Thoracic aorta (tissue), 2 donors: Measurements from ENCODE around the gene HIGD2A. TPM values are rescaled to one million over a fixed set of nuclear protein-coding genes. Genes with fewer than 3 reads are reported as not detected.

ENCODE experiments used
- ATAC-seq: fragments of 150-250 bp; one replicate; pipeline ENCODE4 v1.8.0; 2017; ENCODE audit warnings: low read depth; ENCODE audit not compliant: insufficient number of reproducible peaks, low FRiP score
- DNase-seq: peaks from one replicate; pipeline ENCODE4 v3.0.0-alpha.2; 2020; ENCODE audit warnings: low spot score
- H3K27ac ChIP-seq, 2 donors: fragments of 200-600 bp; sonication (generic); 1 replicate in 1 of 2; 2 replicates in 1 of 2; pipeline ENCODE4 v1.5.1; 2016; ENCODE audit warnings: mild to moderate bottlenecking in 2 of 2, moderate library complexity in 2 of 2
- H3K27me3 ChIP-seq: fragments of 200-600 bp; sonication (generic); replicated peaks from 2 replicates; pipeline ENCODE4 v1.6.0; 2016; ENCODE audit warnings: mild to moderate bottlenecking; ENCODE audit not compliant: insufficient read depth
- H3K36me3 ChIP-seq: fragments of 200-600 bp; sonication (generic); one replicate; pipeline ENCODE4 v1.5.1; 2016
- H3K4me1 ChIP-seq, 2 donors: fragments of 200-600 bp; sonication (generic); 1 replicate in 1 of 2; 2 replicates in 1 of 2; pipeline versions ENCODE4 v1.5.1 to v1.6.0; 2016; ENCODE audit warnings: low read depth in 2 of 2, mild to moderate bottlenecking in 1 of 2; ENCODE audit not compliant: control insufficient read depth in 1 of 2
- H3K4me3 ChIP-seq: fragments of 200-600 bp; sonication (generic); 2 replicates; pipeline ENCODE4 v1.5.1; 2016; ENCODE audit warnings: mild to moderate bottlenecking
- H3K9me3 ChIP-seq: fragments of 200-600 bp; sonication (generic); 2 replicates; pipeline ENCODE4 v1.5.1; 2016
- CTCF ChIP-seq: fragments of 200-600 bp; sonication (generic); IDR thresholded peaks from one replicate; pipeline ENCODE4 v1.5.1; 2019; ENCODE audit warnings: antibody characterized with exemption
- total RNA-seq, 2 donors: library from RNA; depleted of rRNA; stranded (reverse); fragments of >200 nt; gene quantifications; one replicate each; pipeline versions ENCODE4 v1.1.0 to v1.2.3, GENCODE V29; 2016

HIGD2A gene
- total RNA-seq, 2 donors from 2014 or later = 45.2 to 57.5 TPM

- no peak for DNase-seq
- TF ChIP-seq CTCF = no peak
- Histone ChIP-seq H3K9me3 (no peaks in the 10 kb centered on the region), H3K4me1 (peaks cover 28 to 49% of the 10 kb centered on the region in 2 donors), H3K27me3 (no peaks in the 10 kb centered on the region), H3K4me3 (peak overlapping the region; percentile 98), H3K27ac (peak overlapping the region; percentile 94 to 95), H3K36me3 (no peaks in the 10 kb centered on the region)
- ATAC-seq = no peak
Measured at GRCh38 chr5:176415240-176415951, 26.8 kb downstream of the HIGD2A start.

GRCh38 chr5:176415952-176416924 lies 27.7 kb downstream of the HIGD2A start, which contains the start of gene CLTB:
Gene CLTB, minus strand, starts transcription at chr5:176416539. Its CDS starts 176 bp downstream, at chr5:176416363.
- peak within 1 kb of the TSS; percentile 94 to 95 for H3K27ac ChIP-seq
- no peaks in the 10 kb centered on the region for H3K9me3 ChIP-seq
- peak; percentile 95 for ATAC-seq
- peaks cover 28 to 47% of the 10 kb centered on the region in 2 donors for H3K4me1 ChIP-seq
- H3K36me3 ChIP-seq = no peaks in the 10 kb centered on the region
- TF ChIP-seq CTCF = peak; percentile 58
- H3K27me3 ChIP-seq = no peaks in the 10 kb centered on the region
- DNase-seq = peak; percentile 34
- peak within 1 kb of the TSS; percentile 98 for H3K4me3 ChIP-seq

DNA sequence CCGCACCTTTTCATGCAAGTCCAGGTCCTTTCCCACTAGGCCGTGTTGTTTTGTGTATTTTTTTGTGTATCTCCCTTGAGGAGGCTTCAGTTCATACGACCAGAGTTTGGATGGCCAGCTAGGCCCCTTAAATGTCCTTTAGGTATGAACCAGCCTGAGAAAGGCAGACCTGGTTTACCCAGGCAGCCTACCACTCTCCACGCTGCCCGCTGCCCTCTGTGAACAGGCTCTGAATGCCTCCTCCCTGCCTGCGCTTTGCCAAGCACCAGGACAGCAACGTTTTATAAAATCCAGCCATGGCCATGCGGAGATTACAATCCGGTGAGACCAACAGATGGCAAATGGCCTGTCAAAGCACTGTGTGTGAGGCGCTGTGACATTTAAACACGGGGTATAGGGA lies 28.4 kb downstream of the HIGD2A start:
- no peaks in the 10 kb centered on the region for H3K36me3 ChIP-seq
- H3K4me1 ChIP-seq = peaks cover 28 to 42% of the 10 kb centered on the region in 2 donors
- peak overlapping the region; percentile 27 to 94 for H3K27ac ChIP-seq
- H3K4me3 ChIP-seq = peak overlapping the region; percentile 98
- H3K9me3 ChIP-seq = no peaks in the 10 kb centered on the region
- DNase-seq (no peak), ATAC-seq (no peak)
- TF ChIP-seq CTCF = no peak
- H3K27me3 ChIP-seq = no peaks in the 10 kb centered on the region

DNA sequence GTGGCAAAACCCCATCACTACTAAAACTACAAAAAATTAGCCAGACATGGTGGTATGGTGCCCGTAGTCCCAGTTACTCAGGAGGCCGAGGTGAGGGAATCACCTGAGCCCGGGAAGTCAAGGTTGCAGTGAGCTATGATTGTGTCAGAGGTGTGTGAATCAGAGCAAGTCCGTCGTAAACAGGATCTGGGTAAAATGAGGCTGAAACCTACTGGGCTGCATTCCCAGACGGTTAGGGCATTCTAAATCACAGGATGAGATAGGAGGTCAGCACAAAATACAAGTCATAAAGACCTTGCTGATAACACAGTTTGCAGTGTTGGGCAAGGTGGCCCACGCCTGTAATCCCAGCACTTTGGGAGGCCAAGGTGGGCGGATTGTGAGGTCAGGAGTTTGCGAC lies 29.7 kb downstream of the HIGD2A start:
- no peak overlapping the region for H3K4me3 ChIP-seq
- TF ChIP-seq CTCF = no peak
- DNase-seq (no peak), ATAC-seq (no peak)
- no peak overlapping the region for H3K27ac ChIP-seq
- no peaks in the 10 kb centered on the region for H3K27me3 ChIP-seq
- H3K9me3 ChIP-seq = no peaks in the 10 kb centered on the region
- H3K36me3 ChIP-seq = no peaks in the 10 kb centered on the region
- H3K4me1 ChIP-seq = peaks cover 28 to 34% of the 10 kb centered on the region in 2 donors

GRCh38 chr5:176420086-176420485 lies 31.5 kb downstream of the HIGD2A start:
- Histone ChIP-seq H3K27ac (no peak overlapping the region), H3K27me3 (no peaks in the 10 kb centered on the region), H3K9me3 (no peaks in the 10 kb centered on the region), H3K4me3 (no peak overlapping the region), H3K36me3 (no peaks in the 10 kb centered on the region), H3K4me1 (peaks cover 18 to 28% of the 10 kb centered on the region in 2 donors)
- no peak for TF ChIP-seq CTCF
- ATAC-seq = no peak
- DNase-seq = no peak
